Right renal pelvis (tissue), 4 donors: ENCODE results near the gene STK32B. TPM values are rescaled to one million over a fixed set of nuclear protein-coding genes. Genes with fewer than 3 reads are reported as not detected.
"Not testable (repeated sequence)": the region's sequence is repeated elsewhere in the genome, so short reads cannot be mapped to it uniquely, and the experiment has no call there.

ENCODE experiments used
- DNase-seq, 4 donors: peaks; one replicate each; pipeline ENCODE4 v3.0.0-alpha.2; 2013; ENCODE audit warnings: low read depth in 4 of 4, low spot score in 3 of 4, missing footprints in 1 of 4
- polyA plus RNA-seq, 4 donors: library from polyadenylated mRNA; unstranded; fragments of 120-200 nt; gene quantifications; one replicate each; pipeline ENCODE4 v1.2.1, GENCODE V29; 2013; ENCODE audit not compliant: insufficient read length in 4 of 4

Gene STK32B
- polyA plus RNA-seq, 4 donors = 8.9 to 13.5 (median 9.7) TPM

DNA sequence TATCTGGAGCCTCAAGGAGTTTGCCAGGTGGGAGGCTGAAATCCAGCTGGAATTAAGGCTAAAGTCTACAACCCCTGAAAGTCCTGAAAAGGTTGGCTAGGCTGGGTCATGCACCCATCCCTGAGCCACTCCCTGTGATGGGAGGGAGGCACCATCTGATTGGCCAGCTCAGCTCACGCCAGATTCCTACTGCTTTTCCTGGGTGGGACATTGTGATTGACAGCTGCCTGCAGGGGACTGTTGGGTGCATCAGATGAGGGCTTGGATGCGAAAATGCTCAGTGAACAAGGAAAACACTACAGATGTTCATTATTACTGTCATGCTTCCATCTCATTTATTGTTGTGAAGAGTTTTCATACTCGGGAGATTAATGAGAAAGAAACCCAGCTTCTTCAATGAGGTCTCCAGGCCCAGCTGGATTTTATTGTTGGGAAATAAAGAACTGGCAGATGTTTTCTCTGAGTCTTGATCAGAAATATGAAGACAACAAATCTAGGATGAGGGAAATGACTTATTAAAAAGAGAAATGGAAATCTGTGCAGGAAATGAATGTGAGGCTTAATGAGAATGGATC, 185.9 kb downstream of the STK32B start:
- no peak for DNase-seq

DNA sequence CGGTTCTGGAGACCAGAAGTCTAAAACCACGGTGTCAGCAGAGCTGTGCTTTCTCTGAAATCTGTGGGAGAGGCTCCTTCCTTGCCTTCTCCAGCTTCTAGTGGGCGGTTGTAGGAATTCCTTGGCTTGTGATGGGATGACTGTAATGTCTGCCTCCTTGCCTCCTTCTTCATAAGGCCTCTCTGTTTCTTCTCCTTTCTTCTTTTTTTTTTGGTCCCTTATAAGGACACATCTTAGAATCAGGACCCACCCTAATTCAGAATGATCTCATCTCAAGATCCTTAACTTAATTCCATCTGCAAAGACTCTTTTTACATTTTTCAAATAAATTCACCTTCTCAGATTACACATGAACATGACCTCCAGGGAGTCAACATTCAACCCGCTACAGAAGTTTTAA, 186.9 kb downstream of the STK32B start:
- DNase-seq = no peak

DNA sequence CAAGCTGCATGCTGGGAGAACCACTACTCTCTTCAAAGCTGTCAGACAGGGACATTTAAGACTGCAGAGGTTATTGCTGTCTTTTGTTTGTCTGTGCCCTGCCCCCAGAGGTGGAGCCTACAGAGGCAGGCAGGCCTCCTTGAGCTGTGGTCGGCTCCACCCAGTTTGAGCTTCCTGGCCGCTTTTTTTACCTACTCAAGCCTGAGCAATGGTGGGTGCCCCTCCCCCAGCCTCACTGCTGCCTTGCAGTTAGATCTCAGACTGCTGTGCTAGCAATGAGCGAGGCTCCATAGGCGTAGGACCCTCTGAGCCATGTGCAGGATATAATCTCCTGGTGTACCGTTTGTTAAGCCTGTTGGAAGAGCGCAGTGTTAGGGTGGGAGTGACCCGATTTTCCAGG, 195.8 kb downstream of the STK32B start:
- DNase-seq = not testable (repeated sequence)

DNA sequence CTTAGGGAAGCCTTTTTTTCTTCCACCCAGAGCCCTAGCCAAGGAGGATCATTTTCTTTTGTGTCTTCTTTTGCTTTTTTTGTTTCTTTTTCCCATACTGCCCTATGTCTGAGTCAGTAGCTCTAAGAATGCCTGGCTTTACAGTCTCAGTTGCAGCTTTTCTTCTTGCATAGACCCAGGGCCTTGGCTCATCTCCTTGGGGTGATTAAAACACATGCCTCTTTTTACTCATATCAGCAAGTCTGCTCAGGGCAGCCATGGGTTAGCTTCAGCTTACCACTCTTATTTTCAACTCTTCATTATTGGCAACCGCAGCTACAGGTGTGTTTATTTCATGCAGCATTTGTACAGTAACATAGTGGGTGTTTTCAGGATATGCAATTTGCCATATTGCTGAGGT, 196.5 kb downstream of the STK32B start:
- DNase-seq = no peak

DNA sequence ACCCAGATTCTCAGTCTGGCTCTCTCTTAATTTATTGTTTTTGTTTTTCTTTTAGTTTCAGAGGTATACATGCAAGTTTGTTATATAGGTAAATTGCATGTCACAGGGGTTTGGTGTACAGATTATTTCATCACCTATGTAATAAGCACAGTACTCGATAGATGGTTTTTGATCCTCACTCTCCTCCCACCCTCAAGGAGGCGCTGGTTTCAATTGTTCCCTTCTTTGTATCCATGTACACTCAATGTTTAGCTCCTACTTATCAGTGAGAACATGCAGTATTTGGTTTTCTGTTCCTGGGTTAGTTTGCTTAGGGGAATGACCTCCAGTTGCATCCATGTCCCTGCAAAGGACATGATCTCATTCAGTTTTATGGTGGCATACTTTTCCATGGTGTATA, 198.4 kb downstream of the STK32B start:
- no peak for DNase-seq

DNA sequence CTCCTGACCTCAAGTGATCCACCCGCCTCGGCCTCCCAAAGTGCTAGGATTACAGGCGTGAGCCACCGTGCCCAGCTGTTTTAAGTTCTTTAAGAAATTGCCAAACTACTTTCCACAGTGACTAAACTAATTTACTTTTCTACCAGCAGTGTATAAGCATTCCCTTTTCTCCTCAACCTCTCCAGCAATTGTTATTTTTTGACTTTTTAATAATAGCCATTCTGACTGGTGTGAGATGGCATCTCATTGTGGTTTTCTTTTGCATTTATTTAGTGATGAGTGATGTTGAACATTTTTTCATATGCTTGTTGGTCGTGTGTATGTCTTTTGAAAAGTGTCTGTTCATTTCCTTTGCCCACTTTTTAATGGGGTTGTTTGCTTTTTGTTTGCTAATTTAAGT, 199.3 kb downstream of the STK32B start:
- not testable (repeated sequence) for DNase-seq

DNA sequence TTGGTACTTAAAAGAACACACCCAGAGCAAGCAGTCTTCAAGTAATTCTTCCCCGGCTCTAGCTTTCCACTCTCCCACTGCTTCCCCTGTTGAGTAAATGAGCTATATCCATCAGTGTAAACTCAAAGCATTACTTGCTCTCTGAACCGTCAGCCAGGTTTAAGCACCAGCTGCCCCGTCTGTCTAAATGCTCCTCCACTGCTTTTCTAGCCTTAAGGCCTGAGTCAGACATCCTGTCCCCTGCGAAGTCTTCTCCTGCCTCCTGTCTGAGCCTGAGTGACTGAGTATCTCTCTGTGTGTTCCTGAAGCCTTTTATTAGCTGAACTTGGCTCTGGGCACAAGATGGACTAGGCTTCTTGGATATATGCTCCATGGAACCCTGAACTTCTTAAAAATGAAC, 205.1 kb downstream of the STK32B start:
- DNase-seq = no peak

DNA sequence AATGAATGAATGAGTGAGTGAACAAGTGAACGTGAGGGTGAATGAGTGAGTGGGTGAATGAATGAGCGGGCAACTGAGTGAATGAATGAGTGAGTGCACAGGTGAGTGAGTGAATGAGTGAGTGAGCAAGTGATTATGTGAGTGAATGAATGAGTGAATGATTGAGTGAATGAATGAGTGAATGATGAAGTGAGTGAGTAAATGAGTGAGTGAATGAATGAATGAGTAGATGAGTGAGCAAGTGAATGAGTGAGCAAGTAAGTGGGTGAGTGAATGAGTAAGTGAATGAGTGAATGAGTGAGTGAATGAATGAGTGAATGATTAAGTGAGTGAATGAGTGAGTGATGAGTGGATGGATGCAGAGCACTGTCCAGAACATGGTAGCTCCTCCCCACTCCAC, 205.8 kb downstream of the STK32B start:
- DNase-seq = no peak

DNA sequence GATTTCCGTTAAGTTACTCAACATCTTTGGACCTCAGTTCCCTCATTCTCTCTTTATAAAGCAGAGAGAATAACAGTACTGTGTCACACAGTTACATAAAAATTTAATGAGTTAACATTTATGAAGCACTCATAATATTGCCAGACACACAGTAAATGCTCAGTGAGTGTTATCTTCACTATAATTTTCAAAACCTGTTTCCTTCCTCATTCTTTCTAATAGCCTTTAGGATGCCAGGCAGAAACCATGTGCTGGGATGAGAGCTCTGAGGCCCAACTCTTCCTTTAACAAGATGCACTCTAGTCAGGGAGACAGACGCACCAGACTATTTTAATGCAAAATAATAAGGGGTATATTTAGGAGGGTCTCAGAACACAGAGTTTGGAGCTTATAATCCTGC, 208.2 kb downstream of the STK32B start:
- no peak for DNase-seq

DNA sequence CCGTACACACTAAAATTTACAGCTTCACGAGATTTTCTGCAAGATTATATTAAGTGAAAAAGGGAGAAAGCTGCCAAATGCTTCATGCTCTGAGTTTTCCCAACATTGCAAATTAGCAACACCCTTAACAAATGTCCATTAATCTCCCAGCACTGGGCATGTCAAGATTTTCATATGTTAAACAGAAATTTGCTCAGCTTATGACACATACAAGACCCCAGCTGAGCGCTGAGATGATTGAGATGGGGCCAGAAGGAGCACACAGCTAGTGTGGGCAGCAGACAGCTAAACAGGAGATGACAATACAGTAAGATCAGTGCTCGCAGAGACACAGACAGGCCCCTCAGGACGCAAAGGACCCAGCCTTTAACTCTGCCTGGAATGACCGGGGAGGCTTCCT, 208.8 kb downstream of the STK32B start:
- DNase-seq = no peak

DNA sequence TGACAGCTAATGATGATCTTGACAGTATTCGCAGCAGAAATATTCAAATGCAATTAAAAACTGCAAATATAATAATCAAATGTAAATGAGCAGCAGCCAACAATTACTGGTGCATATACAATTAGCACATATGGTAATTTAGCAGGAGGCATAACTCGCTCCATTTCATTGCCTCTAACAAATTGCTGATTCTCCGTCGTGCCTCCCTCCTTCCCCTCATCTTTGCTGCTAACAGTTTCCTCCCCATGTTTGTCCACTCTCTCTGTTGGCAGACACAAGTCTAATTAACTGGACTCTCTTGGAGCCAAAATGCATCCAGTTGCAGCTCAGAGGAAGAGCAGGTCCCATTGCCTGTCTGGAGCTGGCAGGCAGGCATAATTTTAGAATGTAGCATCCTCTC, 210.6 kb downstream of the STK32B start:
- DNase-seq = no peak

DNA sequence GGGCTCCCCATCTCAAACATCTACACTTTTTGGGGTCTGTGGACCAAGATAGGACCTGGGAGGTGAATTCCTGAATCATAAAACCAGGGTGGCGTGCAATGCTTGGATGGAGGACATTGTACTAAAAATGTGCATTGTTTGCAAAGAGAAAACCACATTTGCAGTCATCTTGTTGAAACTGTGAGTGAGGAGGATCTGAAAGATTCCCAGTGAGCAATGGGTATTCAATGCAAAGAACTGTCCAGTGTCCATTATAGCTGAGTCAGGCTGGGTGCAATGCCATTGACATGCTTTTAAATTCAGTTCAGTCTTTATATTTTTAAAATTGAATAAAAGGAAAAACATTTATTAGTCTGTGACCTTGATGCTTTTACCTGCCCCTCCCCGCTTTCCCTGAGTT, 215.7 kb downstream of the STK32B start:
- no peak for DNase-seq

DNA sequence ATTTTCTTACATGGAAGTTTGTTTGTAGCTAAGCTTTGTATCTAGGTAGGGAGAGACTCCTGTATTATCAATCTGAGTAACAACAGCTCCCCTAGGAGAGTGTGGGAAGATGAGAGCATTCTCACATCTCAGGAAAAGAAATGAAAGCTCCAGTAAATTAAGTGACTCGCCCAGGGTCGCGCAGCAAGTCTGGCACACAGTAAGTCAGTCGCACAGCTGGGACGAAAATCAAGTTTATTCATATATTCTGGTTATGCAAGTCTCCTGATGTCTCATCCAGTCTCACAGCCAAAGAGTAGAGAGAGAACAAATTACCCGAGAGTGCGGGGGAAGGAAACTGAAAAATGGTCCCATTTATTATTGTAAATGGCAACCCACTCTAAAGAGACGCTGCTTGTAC, 216.1 kb downstream of the STK32B start:
- DNase-seq = no peak

DNA sequence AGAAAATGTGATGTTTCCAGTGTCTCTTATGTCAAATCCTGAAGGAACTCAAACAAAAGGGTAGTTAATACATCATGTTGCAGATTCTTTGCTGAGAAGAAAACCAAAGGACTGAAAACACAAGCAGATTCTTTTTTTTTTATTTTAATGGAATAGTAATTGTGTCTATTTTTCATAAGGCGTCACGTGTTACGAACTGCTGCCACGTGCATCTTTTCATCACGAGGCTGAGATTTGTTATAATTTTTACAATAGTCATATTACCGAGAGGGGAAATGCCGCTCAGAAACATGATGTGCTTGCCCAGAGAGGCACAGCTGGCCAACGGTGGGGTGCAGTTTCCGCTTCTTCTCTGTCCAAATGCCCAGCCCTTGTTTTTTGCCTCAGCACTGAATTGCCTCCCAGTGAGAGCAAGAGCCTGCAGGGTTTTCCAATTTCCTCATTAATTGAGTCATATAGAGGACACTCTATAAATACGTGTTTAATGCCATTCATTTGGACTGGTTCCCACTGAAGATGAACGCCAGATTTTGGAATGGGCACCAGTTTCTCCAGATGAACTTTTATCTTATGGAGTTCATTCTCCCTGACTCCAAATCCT, 225.3 kb downstream of the STK32B start:
- DNase-seq = no peak

DNA sequence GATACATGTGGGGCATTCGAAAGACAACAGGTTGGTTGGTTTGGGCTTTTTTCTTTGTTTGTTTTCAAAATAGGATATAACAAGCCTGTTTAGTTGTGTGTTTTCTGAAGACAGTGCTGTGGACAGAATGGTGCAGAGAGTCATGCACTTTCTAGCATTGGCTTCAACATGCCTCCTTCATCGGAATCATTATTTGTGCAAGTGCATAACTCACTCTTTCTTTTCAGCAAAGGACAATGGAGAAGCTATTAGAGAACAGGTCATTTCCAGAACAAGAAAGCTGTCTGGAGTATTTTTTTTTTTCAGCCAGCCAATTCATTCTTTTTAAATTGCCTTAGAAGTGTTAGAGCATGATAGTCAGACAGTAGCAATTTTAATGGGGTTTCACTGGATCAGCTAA, 225.8 kb downstream of the STK32B start:
- no peak for DNase-seq

DNA sequence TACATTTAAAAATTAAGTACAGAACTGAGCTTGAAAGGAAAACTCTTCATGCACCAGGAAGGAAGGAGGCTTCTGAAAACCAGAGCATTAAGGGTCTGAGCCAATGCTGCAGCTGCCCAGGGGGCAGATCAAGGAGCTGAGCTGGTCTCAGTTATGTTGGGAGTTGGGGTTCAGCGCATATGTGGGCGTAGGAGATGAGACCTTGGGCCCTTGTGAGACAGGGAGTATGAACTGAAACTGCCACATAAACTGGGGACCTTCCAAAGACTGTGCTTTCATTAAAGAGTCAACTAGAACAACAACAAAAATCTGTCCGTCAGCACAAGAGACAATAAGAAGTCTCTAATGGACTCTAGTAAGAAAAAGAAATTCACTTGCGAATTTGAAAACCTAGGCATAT, 226.9 kb downstream of the STK32B start:
- DNase-seq = no peak

DNA sequence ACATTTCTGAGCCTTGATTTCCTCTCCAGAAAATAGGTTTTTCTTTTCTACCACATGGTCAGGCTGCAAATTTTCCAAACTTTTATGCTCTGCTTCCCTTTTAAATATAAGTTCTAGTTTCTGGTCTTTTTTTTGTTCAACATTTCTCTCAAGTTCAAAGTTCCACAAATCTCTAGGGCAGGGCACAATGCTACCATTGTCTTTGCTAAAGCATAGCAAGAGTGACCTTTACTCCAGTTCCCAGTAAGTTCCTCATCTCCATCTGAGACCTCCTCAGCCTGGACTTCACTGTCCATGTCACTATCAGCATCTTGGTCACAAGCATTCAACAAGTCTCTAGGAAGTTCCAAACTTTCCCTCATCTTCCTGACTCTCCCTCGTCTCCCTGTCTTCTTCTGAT, 228.8 kb downstream of the STK32B start:
- DNase-seq = not testable (repeated sequence)

DNA sequence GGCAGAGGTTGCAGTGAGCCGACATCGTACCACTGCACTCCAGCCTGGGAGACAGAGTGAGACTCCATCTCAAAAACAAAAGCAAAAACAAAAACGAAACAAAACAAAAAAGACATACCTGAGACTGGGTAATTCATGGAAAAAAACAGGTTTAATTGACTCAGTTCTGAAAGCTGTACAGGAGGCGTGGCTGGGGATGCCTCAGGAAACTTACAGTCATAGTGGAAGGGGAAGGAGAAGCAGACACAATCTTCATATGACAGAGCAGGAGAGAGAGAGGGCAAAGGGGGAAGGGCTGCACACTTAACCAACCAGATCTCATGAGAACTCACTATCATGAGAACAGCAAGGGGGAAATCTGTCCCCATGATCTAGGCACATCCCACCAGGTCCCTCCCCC, 229.5 kb downstream of the STK32B start:
- no peak for DNase-seq

DNA sequence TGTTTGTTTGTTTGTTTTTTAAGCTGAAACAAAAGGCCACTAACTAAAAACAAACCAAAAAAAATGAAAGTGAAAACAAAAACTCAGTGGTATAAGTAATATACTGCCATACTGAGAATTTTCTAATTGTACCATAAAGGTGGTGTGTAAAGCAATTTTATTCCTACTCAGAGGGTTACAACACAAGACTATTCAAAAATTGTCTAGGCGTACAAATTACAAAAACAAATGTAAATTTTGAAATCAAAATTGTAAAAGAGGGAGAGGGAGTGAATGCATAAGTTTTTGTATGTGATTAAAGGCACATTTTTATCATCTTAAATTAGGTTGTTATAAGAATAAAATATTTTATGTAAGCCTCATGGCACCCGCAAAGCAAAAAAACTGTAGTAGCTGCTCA, 232.6 kb downstream of the STK32B start:
- no peak for DNase-seq

DNA sequence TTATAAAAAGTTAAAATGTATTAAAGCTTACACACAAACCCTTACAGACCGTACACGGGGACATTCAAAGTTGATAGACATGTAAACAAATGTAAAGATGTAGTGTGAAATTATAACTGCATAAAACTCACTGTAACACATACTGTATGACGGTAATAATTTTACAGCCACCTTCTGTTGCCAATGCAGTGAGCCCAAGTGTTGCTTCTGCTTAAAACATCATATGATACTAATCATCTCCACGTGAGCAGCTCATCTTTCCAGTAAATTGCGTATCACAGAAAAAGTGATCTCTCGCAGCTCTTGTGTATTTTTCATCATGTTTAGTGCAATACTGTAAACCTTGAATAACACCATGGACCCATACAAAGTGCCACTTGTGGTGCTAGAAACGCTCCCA, 233.2 kb downstream of the STK32B start:
- DNase-seq = no peak

DNA sequence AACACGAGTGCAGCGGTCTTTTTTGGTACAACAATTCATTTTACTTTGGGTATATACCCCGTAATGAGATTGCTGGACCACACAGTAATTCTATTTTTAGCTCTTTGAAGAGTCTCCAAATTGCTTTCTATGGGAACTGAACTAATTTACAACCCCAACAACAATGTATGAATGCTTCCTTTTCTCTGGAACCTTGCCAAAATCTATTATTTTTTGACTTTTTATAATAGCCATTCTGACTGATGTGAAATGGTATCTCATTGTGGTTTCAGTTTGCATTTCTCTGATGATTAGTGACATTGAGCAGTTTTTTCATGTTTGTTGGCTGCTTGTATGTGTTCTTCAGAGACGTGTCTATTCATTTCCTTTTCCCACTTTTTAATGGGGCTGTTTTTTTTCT, 240.8 kb downstream of the STK32B start:
- no peak for DNase-seq

DNA sequence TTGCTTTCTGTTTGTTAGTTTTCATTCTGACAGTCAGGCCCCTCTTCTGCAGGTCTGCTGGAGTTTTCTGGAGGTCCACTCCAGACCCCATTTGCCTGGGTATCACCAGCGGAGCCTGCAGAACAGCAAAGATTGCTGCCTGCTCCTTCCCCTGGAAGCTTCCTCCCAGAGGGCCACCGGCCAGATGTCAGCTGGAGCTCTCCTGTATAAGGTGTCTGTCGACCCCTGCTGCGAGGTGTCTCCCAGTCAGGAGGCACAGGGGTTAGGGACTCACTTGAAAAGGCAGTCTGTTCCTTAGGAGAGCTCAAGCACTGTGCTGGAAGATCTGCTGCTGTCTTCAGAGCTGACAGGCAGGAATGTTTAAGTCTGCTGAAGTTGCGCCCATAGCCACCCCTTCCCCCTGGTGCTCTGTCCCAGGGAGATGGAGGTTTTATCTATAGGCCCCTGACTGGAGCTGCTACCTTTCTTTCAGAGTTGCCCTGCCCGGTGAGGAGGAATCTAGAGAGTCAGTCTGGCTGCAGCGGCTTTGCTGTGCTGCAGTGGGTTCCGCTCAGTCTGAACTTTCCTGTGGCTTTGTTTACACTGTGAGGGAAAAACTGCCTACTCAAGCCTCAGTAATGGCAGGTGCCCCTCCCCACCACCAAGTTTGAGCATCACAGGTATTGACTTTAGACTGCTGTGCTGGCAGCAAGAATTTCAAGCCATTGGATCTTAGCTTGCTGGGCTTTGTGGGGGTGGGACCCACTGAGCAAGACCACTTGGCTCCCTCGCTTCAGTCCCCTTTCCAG, 246.9 kb downstream of the STK32B start:
- not testable (repeated sequence) for DNase-seq
